Brain pericyte (primary cell): ENCODE data around the gene MYT1.
"Not testable (repeated sequence)": the region's sequence is repeated elsewhere in the genome, so short reads cannot be mapped to it uniquely, and the experiment has no call there.

Source experiments
- DNase-seq: peaks from one replicate; pipeline ENCODE4 v3.0.0-alpha.2; 2012; ENCODE audit warnings: low read depth, low spot score

MYT1 gene

GRCh38 chr20:64266988-64267387 lies 102.7 kb downstream of the MYT1 start:
- no peak for DNase-seq

GRCh38 chr20:64268174-64268573 lies 103.9 kb downstream of the MYT1 start:
- DNase-seq: no peak

GRCh38 chr20:64269604-64270411 lies 105.6 kb downstream of the MYT1 start:
- no peak for DNase-seq

- DNase-seq: no peak
Measured at GRCh38 chr20:64271636-64272035, 107.4 kb downstream of the MYT1 start.

GRCh38 chr20:64273109-64273508 lies 108.9 kb downstream of the MYT1 start:
- DNase-seq: no peak

GRCh38 chr20:64276817-64277216 lies 112.6 kb downstream of the MYT1 start:
- DNase-seq: no peak

GRCh38 chr20:64277571-64278316 lies 113.5 kb downstream of the MYT1 start:
- DNase-seq: no peak

- no peak for DNase-seq
Measured at GRCh38 chr20:64278317-64278681, 114.0 kb downstream of the MYT1 start.

GRCh38 chr20:64279826-64280459 lies 115.7 kb downstream of the MYT1 start:
- DNase-seq: no peak

- no peak for DNase-seq
Measured at GRCh38 chr20:64280460-64280843, 116.2 kb downstream of the MYT1 start.

GRCh38 chr20:64283646-64284045 lies 119.4 kb downstream of the MYT1 start:
- DNase-seq: no peak

- not testable (repeated sequence) for DNase-seq
Measured at GRCh38 chr20:64285579-64286446, 121.6 kb downstream of the MYT1 start.

GRCh38 chr20:64286447-64287263 lies 122.4 kb downstream of the MYT1 start:
- DNase-seq: not testable (repeated sequence)

- not testable (repeated sequence) for DNase-seq
Measured at GRCh38 chr20:64287264-64287590, 123.0 kb downstream of the MYT1 start.
